GM23338 (cell line): ENCODE measurements around the gene PDE4D. TPM values are rescaled to one million over a fixed set of nuclear protein-coding genes. Genes with fewer than 3 reads are reported as not detected.

Experiments
- ATAC-seq: fragments of 200-7000 bp; cut with Tn5 transposase; 3 replicates; pipeline ENCODE4 v1.9.1; 2020
- DNase-seq: peaks from one replicate; pipeline ENCODE4 v3.0.0-alpha.2; 2015; ENCODE audit warnings: low spot score
- H2AFZ ChIP-seq: fragments of 200-600 bp; sonication (generic); 2 replicates; pipeline ENCODE4 v1.8.0; 2016; ENCODE audit warnings: antibody characterized with exemption, mild to moderate bottlenecking, moderate library complexity
- H3F3A ChIP-seq: fragments of 200-600 bp; sonication (generic); replicated peaks from 2 replicates; pipeline ENCODE4 v1.8.0; 2017; ENCODE audit warnings: antibody characterized with exemption, mixed run types, low read depth
- H3K27ac ChIP-seq: fragments of 200-600 bp; sonication (generic); 2 replicates; pipeline ENCODE4 v1.6.1; 2016; ENCODE audit warnings: low read depth
- H3K27me3 ChIP-seq: fragments of 200-600 bp; sonication (generic); 2 replicates; pipeline ENCODE4 v1.8.0; 2016; ENCODE audit warnings: mild to moderate bottlenecking, mixed run types, moderate library complexity; ENCODE audit not compliant: insufficient read depth
- H3K36me3 ChIP-seq: fragments of 200-600 bp; sonication (generic); 2 replicates; pipeline ENCODE4 v1.8.0; 2016; ENCODE audit warnings: mild to moderate bottlenecking; ENCODE audit not compliant: insufficient read depth
- H3K4me1 ChIP-seq: fragments of 200-600 bp; sonication (generic); 2 replicates; pipeline ENCODE4 v1.8.0; 2016; ENCODE audit warnings: mild to moderate bottlenecking, moderate library complexity; ENCODE audit not compliant: insufficient read depth
- H3K4me2 ChIP-seq: fragments of 200-600 bp; sonication (generic); 2 replicates; pipeline ENCODE4 v1.7.1; 2017; ENCODE audit warnings: mixed run types
- H3K4me3 ChIP-seq: fragments of 200-600 bp; sonication (generic); 2 replicates; pipeline ENCODE4 v1.6.1; 2016; ENCODE audit warnings: mixed run types
- H3K79me2 ChIP-seq: fragments of 200-600 bp; sonication (generic); replicated peaks from 2 replicates; pipeline ENCODE4 v1.8.0; 2017; ENCODE audit warnings: mild to moderate bottlenecking; ENCODE audit not compliant: insufficient read depth
- H3K9me2 ChIP-seq: fragments of 200-600 bp; sonication (generic); 2 replicates; pipeline ENCODE4 v1.8.0; 2017; ENCODE audit not compliant: insufficient read depth
- H4K20me1 ChIP-seq: fragments of 200-600 bp; sonication (generic); replicated peaks from 2 replicates; pipeline ENCODE4 v1.8.0; 2017; ENCODE audit warnings: mild to moderate bottlenecking; ENCODE audit not compliant: insufficient read depth
- H3K27ac Mint-ChIP-seq: 2 replicates; pipeline ENCODE4 v1.8.0; 2020; ENCODE audit warnings: inconsistent platforms, mild to moderate bottlenecking, moderate library complexity, mixed read lengths
- H3K27me3 Mint-ChIP-seq: 3 replicates; pipeline ENCODE4 v1.8.0; 2022; ENCODE audit warnings: low read depth, mild to moderate bottlenecking, moderate library complexity, mixed read lengths, inconsistent platforms; ENCODE audit not compliant: insufficient read depth, poor library complexity
- H3K36me3 Mint-ChIP-seq: 3 replicates; pipeline ENCODE4 v1.8.0; 2021; ENCODE audit warnings: low read depth, mild to moderate bottlenecking, inconsistent platforms, moderate library complexity, mixed read lengths
- H3K4me1 Mint-ChIP-seq: 3 replicates; pipeline ENCODE4 v1.8.0; 2020; ENCODE audit warnings: mild to moderate bottlenecking, inconsistent platforms, mixed read lengths
- H3K4me3 Mint-ChIP-seq: 3 replicates; pipeline ENCODE4 v1.8.0; 2021; ENCODE audit warnings: moderate library complexity, mild to moderate bottlenecking, inconsistent platforms, mixed read lengths
- H3K9me3 Mint-ChIP-seq: 3 replicates; pipeline ENCODE4 v1.8.0; 2020; ENCODE audit warnings: moderate library complexity, mild to moderate bottlenecking, inconsistent platforms, mixed read lengths
- EZH2phosphoT487 ChIP-seq: fragments of 200-600 bp; sonication (generic); IDR thresholded peaks from one replicate; pipeline ENCODE4 v1.8.1; 2018; ENCODE audit warnings: antibody characterized with exemption; ENCODE audit not compliant: unreplicated experiment
- NANOG ChIP-seq: IDR thresholded peaks from 2 replicates; pipeline ENCODE4 v1.6.1; 2016; ENCODE audit warnings: antibody characterized with exemption, borderline replicate concordance
- ZNF331 ChIP-seq: fragments of 250-450 bp; sonication (Bioruptor Pico); IDR thresholded peaks from 2 replicates; pipeline ENCODE4 v1.5.0; 2020; ENCODE audit warnings: low read depth, mild to moderate bottlenecking, moderate library complexity
- polyA plus RNA-seq: library from polyadenylated mRNA; unstranded; fragments of >200 nt; fragmentation: Nextera tagmentation; extraction: Ambion mirVana; gene quantifications from 2 replicates; pipeline ENCODE4 v1.2.1, GENCODE V29; 2016
- total RNA-seq: library from RNA; depleted of rRNA; stranded (reverse); fragments of >200 nt; shearing (Covaris generic); gene quantifications from 2 replicates; pipeline ENCODE4 v1.2.3, GENCODE V29; 2014
- TF ChIP-seq, protein P1 (sequence below): IDR thresholded peaks from 2 replicates; pipeline ENCODE4 v1.6.1; 2016; ENCODE audit warnings: antibody characterized with exemption
- TF ChIP-seq, protein P2 (sequence below): fragments of 250-450 bp; sonication (Bioruptor Pico); IDR thresholded peaks from 2 replicates; pipeline ENCODE4 v1.5.0; 2020; ENCODE audit warnings: mild to moderate bottlenecking, moderate library complexity

The PDE4D gene
- total and polyA plus RNA-seq, 2 experiments from 2014 or later: 2.1 to 4.7 TPM

- no peak for TF ChIP-seq EZH2phosphoT487
- no peak for TF ChIP-seq NANOG
- no peak for TF ChIP-seq ZNF331 (CRISPR knock-in tag)
These were observed 705.7 kb downstream of the PDE4D start (continued) for GRCh38 chr5:59187857-59188256.

DNA sequence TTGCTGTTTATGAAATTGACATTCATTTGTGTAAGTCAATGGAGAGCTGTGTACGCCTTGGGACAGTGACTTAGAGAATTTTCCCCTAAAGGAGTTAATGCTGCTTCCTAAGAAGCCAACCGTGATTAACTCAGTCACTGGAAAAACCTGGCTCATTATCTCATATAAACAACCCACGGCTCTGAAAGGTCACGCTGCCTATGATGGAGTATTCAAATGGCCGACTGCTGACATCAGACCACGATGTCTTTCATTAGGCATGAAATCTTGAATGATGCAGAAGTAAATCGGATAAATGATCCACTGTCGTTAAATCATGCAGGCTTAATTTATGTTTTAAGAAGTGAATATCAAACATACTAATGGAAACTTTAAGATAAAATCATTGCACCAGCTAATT is 706.9 kb downstream of the PDE4D start:
- H3K4me2 ChIP-seq: no peak overlapping the region
- no peak overlapping the region for H3K27ac Mint-ChIP-seq

More for the DNA sequence above, 706.9 kb downstream of the PDE4D start:
- no peaks in the 10 kb centered on the region for H3K27me3 ChIP-seq
- DNase-seq (no peak), ATAC-seq (no peak)
- TF ChIP-seq, protein P1, sequence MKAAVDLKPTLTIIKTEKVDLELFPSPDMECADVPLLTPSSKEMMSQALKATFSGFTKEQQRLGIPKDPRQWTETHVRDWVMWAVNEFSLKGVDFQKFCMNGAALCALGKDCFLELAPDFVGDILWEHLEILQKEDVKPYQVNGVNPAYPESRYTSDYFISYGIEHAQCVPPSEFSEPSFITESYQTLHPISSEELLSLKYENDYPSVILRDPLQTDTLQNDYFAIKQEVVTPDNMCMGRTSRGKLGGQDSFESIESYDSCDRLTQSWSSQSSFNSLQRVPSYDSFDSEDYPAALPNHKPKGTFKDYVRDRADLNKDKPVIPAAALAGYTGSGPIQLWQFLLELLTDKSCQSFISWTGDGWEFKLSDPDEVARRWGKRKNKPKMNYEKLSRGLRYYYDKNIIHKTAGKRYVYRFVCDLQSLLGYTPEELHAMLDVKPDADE: no peak
- TF ChIP-seq, protein P2, sequence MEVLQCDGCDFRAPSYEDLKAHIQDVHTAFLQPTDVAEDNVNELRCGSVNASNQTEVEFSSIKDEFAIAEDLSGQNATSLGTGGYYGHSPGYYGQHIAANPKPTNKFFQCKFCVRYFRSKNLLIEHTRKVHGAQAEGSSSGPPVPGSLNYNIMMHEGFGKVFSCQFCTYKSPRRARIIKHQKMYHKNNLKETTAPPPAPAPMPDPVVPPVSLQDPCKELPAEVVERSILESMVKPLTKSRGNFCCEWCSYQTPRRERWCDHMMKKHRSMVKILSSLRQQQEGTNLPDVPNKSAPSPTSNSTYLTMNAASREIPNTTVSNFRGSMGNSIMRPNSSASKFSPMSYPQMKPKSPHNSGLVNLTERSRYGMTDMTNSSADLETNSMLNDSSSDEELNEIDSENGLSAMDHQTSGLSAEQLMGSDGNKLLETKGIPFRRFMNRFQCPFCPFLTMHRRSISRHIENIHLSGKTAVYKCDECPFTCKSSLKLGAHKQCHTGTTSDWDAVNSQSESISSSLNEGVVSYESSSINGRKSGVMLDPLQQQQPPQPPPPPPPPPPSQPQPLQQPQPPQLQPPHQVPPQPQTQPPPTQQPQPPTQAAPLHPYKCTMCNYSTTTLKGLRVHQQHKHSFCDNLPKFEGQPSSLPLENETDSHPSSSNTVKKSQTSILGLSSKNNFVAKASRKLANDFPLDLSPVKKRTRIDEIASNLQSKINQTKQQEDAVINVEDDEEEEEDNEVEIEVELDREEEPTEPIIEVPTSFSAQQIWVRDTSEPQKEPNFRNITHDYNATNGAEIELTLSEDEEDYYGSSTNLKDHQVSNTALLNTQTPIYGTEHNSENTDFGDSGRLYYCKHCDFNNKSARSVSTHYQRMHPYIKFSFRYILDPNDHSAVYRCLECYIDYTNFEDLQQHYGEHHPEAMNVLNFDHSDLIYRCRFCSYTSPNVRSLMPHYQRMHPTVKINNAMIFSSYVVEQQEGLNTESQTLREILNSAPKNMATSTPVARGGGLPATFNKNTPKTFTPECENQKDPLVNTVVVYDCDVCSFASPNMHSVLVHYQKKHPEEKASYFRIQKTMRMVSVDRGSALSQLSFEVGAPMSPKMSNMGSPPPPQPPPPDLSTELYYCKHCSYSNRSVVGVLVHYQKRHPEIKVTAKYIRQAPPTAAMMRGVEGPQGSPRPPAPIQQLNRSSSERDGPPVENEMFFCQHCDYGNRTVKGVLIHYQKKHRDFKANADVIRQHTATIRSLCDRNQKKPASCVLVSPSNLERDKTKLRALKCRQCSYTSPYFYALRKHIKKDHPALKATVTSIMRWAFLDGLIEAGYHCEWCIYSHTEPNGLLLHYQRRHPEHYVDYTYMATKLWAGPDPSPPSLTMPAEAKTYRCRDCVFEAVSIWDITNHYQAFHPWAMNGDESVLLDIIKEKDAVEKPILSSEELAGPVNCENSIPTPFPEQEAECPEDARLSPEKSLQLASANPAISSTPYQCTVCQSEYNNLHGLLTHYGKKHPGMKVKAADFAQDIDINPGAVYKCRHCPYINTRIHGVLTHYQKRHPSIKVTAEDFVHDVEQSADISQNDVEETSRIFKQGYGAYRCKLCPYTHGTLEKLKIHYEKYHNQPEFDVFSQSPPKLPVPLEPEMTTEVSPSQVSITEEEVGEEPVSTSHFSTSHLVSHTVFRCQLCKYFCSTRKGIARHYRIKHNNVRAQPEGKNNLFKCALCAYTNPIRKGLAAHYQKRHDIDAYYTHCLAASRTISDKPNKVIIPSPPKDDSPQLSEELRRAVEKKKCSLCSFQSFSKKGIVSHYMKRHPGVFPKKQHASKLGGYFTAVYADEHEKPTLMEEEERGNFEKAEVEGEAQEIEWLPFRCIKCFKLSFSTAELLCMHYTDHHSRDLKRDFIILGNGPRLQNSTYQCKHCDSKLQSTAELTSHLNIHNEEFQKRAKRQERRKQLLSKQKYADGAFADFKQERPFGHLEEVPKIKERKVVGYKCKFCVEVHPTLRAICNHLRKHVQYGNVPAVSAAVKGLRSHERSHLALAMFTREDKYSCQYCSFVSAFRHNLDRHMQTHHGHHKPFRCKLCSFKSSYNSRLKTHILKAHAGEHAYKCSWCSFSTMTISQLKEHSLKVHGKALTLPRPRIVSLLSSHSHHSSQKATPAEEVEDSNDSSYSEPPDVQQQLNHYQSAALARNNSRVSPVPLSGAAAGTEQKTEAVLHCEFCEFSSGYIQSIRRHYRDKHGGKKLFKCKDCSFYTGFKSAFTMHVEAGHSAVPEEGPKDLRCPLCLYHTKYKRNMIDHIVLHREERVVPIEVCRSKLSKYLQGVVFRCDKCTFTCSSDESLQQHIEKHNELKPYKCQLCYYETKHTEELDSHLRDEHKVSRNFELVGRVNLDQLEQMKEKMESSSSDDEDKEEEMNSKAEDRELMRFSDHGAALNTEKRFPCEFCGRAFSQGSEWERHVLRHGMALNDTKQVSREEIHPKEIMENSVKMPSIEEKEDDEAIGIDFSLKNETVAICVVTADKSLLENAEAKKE: no peak
- peaks cover 23% of the 10 kb centered on the region for H3K4me1 ChIP-seq
- H3K27ac ChIP-seq: no peak overlapping the region
- H2AFZ ChIP-seq: no peak overlapping the region
- no peaks in the 10 kb centered on the region for H4K20me1 ChIP-seq
- no peaks in the 10 kb centered on the region for H3K36me3 Mint-ChIP-seq
- H3K4me3 Mint-ChIP-seq: no peak overlapping the region
- no peaks in the 10 kb centered on the region for H3K9me2 ChIP-seq
- H3K9me3 Mint-ChIP-seq: no peaks in the 10 kb centered on the region
- H3K4me1 Mint-ChIP-seq: peaks cover 21% of the 10 kb centered on the region
- peaks cover 2% of the 10 kb centered on the region for H3K27me3 Mint-ChIP-seq
- no peaks in the 10 kb centered on the region for H3K36me3 ChIP-seq
- no peaks in the 10 kb centered on the region for H3K79me2 ChIP-seq
- H3F3A ChIP-seq: no peaks in the 10 kb centered on the region
- no peak overlapping the region for H3K4me3 ChIP-seq
